Natural killer cell (primary cell): ENCODE data around the gene GRK1. TPM values are rescaled to one million over a fixed set of nuclear protein-coding genes. Genes with fewer than 3 reads are reported as not detected.

ENCODE experiments used
- ATAC-seq, 3 donors: fragments of 150-1000 bp in 2 of 3; fragments of 200-7000 bp in 1 of 3; cut with Tn5 transposase; 1 replicate in 1 of 3; 2 replicates in 2 of 3; pipeline ENCODE4 v1.10.0; 2021; ENCODE audit warnings: mild to moderate bottlenecking in 2 of 3, moderate library complexity in 2 of 3
- DNase-seq, 2 donors: peaks; one replicate each; pipeline versions ENCODE4 v3.0.0 to v3.0.0-alpha.2; 2013 to 2021; ENCODE audit warnings: mixed read lengths in 1 of 2
- H3K27ac ChIP-seq: one replicate; pipeline ENCODE4 v1.5.1; 2013; ENCODE audit warnings: mild to moderate bottlenecking, low read length
- H3K27me3 ChIP-seq: one replicate; pipeline ENCODE4 v1.6.1; 2013; ENCODE audit warnings: low read length; ENCODE audit not compliant: control insufficient read depth, insufficient read depth
- H3K36me3 ChIP-seq: one replicate; pipeline ENCODE4 v1.6.1; 2013; ENCODE audit warnings: low read length; ENCODE audit not compliant: control insufficient read depth, insufficient read depth
- H3K4me1 ChIP-seq: one replicate; pipeline ENCODE4 v1.6.1; 2013; ENCODE audit warnings: low read length; ENCODE audit not compliant: control insufficient read depth, insufficient read depth
- H3K4me3 ChIP-seq: one replicate; pipeline ENCODE4 v1.5.1; 2013; ENCODE audit warnings: low read length
- H3K9me3 ChIP-seq: one replicate; pipeline ENCODE4 v1.6.1; 2013; ENCODE audit warnings: low read length; ENCODE audit not compliant: control insufficient read depth, insufficient read depth
- H3K27ac Mint-ChIP-seq, 2 donors: one replicate each; pipeline ENCODE4 v1.8.0; 2022; ENCODE audit warnings: mild to moderate bottlenecking in 2 of 2, mixed read lengths in 2 of 2, moderate library complexity in 1 of 2
- H3K27me3 Mint-ChIP-seq, 2 donors: one replicate each; pipeline ENCODE4 v1.8.0; 2022; ENCODE audit warnings: low read depth in 2 of 2, mixed read lengths in 2 of 2
- H3K36me3 Mint-ChIP-seq: one replicate; pipeline ENCODE4 v1.8.0; 2022; ENCODE audit warnings: mixed read lengths
- H3K4me1 Mint-ChIP-seq, 2 donors: one replicate each; pipeline ENCODE4 v1.8.0; 2022; ENCODE audit warnings: mixed read lengths in 2 of 2
- H3K4me3 Mint-ChIP-seq: one replicate; pipeline ENCODE4 v1.8.0; 2022; ENCODE audit warnings: mild to moderate bottlenecking, moderate library complexity, mixed read lengths
- H3K9me3 Mint-ChIP-seq, 2 donors: one replicate each; pipeline ENCODE4 v1.8.0; 2022; ENCODE audit warnings: mixed read lengths in 2 of 2
- CTCF ChIP-seq: fragments of 200-600 bp; IDR thresholded peaks from one replicate; pipeline ENCODE4 v1.8.0; 2022; ENCODE audit warnings: antibody characterized with exemption
- WGBS: methylation state at CpG from one replicate; pipeline ENCODE4 v1.1.7; 2013; ENCODE audit warnings: missing lambda C conversion rate; ENCODE audit not compliant: insufficient coverage; 5-methylcytosine and 5-hydroxymethylcytosine counted together
- intact Hi-C: fragments of 100-400 bp; cut with micrococcal nuclease; formaldehyde crosslinking; loops from one replicate; pipeline ENCODE4 v1.14.2; 2022
- total RNA-seq, 4 donors: library from RNA; stranded (reverse); fragments of 120-200 nt in 1 of 4; gene quantifications; one replicate each; pipeline versions ENCODE4 v1.2.3 to v1.2.4, GENCODE V29; 2013 to 2022

The GRK1 gene
- total RNA-seq, 3 donors from 2014 or later (not counting 1 experiment from before 2014, with no cell fraction given), result not detected

- 90% methylated on average over 1 of the region's 1 CpG for WGBS
- Mint-ChIP-seq H3K9me3 (no peaks in the 10 kb centered on the region), H3K27ac (no peak overlapping the region), H3K4me3 (no peak overlapping the region), H3K36me3 (no peaks in the 10 kb centered on the region), H3K27me3 (peaks cover 0 to 3% of the 10 kb centered on the region in 2 donors), H3K4me1 (peaks cover 0 to 7% of the 10 kb centered on the region in 2 donors)
- H3K4me3 ChIP-seq, result no peak overlapping the region
- DNase-seq (no peak), ATAC-seq (no peak)
- H3K27me3 ChIP-seq, result no peaks in the 10 kb centered on the region
- no peak for TF ChIP-seq CTCF
- no peaks in the 10 kb centered on the region for H3K9me3 ChIP-seq
- H3K36me3 ChIP-seq, result peaks cover 3% of the 10 kb centered on the region
- no peak overlapping the region for H3K27ac ChIP-seq
- no peaks in the 10 kb centered on the region for H3K4me1 ChIP-seq
- intact Hi-C loops, result no loop called here
These were observed 22.2 kb upstream of the GRK1 start for GRCh38 chr13:113644800-113645199.

GRCh38 chr13:113645329-113645728 lies 21.7 kb upstream of the GRK1 start:
- H3K27ac ChIP-seq, result no peak overlapping the region
- 97% methylated on average over 9 of the region's 9 CpGs for WGBS
- H3K4me3 ChIP-seq, result no peak overlapping the region
- H3K27me3 ChIP-seq, result no peaks in the 10 kb centered on the region
- Mint-ChIP-seq H3K27ac (no peak overlapping the region), H3K9me3 (no peaks in the 10 kb centered on the region), H3K27me3 (peaks cover 0 to 3% of the 10 kb centered on the region in 2 donors), H3K4me3 (no peak overlapping the region), H3K4me1 (peaks cover 0 to 7% of the 10 kb centered on the region in 2 donors), H3K36me3 (no peaks in the 10 kb centered on the region)
- TF ChIP-seq CTCF, result no peak
- DNase-seq, result no peak
- ATAC-seq, result no peak
- no peaks in the 10 kb centered on the region for H3K4me1 ChIP-seq
- H3K36me3 ChIP-seq, result no peaks in the 10 kb centered on the region
- intact Hi-C loops, result no loop called here
- H3K9me3 ChIP-seq, result no peaks in the 10 kb centered on the region

GRCh38 chr13:113646376-113646775 lies 20.6 kb upstream of the GRK1 start:
- Histone ChIP-seq H3K9me3 (no peaks in the 10 kb centered on the region), H3K27me3 (no peaks in the 10 kb centered on the region), H3K4me1 (no peaks in the 10 kb centered on the region), H3K27ac (no peak overlapping the region), H3K4me3 (no peak overlapping the region), H3K36me3 (no peaks in the 10 kb centered on the region)
- Mint-ChIP-seq H3K9me3 (no peaks in the 10 kb centered on the region), H3K4me1 (peaks cover 0 to 7% of the 10 kb centered on the region in 2 donors), H3K27me3 (peaks cover 0 to 3% of the 10 kb centered on the region in 2 donors), H3K4me3 (no peak overlapping the region), H3K36me3 (no peaks in the 10 kb centered on the region), H3K27ac (no peak overlapping the region)
- intact Hi-C loops, result no loop called here
- 52% methylated on average over 10 of the region's 11 CpGs for WGBS
- TF ChIP-seq CTCF, result no peak
- no peak for ATAC-seq
- DNase-seq, result peak in 1 of 2 donors; percentile 37

GRCh38 chr13:113646921-113647340 lies 20.1 kb upstream of the GRK1 start:
- H3K27me3 ChIP-seq, result no peaks in the 10 kb centered on the region
- Mint-ChIP-seq H3K36me3 (no peaks in the 10 kb centered on the region), H3K4me3 (no peak overlapping the region), H3K27ac (no peak overlapping the region), H3K27me3 (peaks cover 0 to 3% of the 10 kb centered on the region in 2 donors), H3K4me1 (peaks cover 0 to 7% of the 10 kb centered on the region in 2 donors), H3K9me3 (no peaks in the 10 kb centered on the region)
- intact Hi-C loops, result no loop called here
- no peak overlapping the region for H3K27ac ChIP-seq
- no peaks in the 10 kb centered on the region for H3K9me3 ChIP-seq
- DNase-seq (peak; percentile 14 to 33), ATAC-seq (no peak)
- H3K36me3 ChIP-seq, result no peaks in the 10 kb centered on the region
- TF ChIP-seq CTCF, result no peak
- WGBS, result 42% methylated on average over 10 of the region's 10 CpGs
- peaks cover 2% of the 10 kb centered on the region for H3K4me1 ChIP-seq
- H3K4me3 ChIP-seq, result no peak overlapping the region
